ENCODE data around the gene TAF4. TPM values are rescaled to one million over a fixed set of nuclear protein-coding genes. Genes with fewer than 3 reads are reported as not detected.
A peak's percentile ranks its signal among the peaks of the same experiment; 100 is the strongest.

Gene TAF4
- total and polyA plus RNA-seq, 2 of the 13 experiments (the other 11 are each of a cell fraction or from before 2014, with no cell fraction given), result 5.9 to 12.0 TPM

DNA sequence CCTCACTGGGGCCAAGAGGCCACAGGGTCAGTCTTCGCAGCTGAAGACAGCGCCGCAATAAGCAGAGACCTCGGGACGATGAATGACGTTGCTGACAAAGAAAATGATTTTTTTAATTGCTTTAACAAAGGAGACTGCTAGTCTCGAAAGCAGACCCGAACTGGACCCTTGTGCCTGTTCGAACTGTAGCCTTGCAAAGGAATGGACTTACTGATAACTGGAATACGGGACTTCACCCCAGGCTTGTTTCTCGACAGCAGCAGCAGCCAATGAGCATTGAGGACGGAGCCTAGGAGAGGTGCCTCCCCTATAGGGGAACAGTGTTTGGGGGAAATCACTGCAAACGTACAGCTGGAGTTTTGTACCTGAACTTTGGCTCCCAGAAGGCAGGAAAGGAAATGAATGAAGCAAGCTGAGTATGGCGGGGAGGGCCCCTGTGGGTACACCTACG lies 1.3 kb upstream of the TAF4 start (continued):
- TF ChIP-seq, protein P1, sequence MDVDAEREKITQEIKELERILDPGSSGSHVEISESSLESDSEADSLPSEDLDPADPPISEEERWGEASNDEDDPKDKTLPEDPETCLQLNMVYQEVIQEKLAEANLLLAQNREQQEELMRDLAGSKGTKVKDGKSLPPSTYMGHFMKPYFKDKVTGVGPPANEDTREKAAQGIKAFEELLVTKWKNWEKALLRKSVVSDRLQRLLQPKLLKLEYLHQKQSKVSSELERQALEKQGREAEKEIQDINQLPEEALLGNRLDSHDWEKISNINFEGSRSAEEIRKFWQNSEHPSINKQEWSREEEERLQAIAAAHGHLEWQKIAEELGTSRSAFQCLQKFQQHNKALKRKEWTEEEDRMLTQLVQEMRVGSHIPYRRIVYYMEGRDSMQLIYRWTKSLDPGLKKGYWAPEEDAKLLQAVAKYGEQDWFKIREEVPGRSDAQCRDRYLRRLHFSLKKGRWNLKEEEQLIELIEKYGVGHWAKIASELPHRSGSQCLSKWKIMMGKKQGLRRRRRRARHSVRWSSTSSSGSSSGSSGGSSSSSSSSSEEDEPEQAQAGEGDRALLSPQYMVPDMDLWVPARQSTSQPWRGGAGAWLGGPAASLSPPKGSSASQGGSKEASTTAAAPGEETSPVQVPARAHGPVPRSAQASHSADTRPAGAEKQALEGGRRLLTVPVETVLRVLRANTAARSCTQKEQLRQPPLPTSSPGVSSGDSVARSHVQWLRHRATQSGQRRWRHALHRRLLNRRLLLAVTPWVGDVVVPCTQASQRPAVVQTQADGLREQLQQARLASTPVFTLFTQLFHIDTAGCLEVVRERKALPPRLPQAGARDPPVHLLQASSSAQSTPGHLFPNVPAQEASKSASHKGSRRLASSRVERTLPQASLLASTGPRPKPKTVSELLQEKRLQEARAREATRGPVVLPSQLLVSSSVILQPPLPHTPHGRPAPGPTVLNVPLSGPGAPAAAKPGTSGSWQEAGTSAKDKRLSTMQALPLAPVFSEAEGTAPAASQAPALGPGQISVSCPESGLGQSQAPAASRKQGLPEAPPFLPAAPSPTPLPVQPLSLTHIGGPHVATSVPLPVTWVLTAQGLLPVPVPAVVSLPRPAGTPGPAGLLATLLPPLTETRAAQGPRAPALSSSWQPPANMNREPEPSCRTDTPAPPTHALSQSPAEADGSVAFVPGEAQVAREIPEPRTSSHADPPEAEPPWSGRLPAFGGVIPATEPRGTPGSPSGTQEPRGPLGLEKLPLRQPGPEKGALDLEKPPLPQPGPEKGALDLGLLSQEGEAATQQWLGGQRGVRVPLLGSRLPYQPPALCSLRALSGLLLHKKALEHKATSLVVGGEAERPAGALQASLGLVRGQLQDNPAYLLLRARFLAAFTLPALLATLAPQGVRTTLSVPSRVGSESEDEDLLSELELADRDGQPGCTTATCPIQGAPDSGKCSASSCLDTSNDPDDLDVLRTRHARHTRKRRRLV (CRISPR knock-in tag; IDR thresholded peaks at IDR 0.05), result no peak
- no peak for TF ChIP-seq ZFP62 (CRISPR knock-in tag; IDR thresholded peaks at IDR 0.05)
- no peak for TF ChIP-seq AGO1 (IDR thresholded peaks at IDR 0.05; ENCODE audit: low read depth, low read length, poor library complexity, severe bottlenecking)
- TF ChIP-seq DNMT3B (CRISPR knock-in tag; conservative IDR thresholded peaks at IDR 0.05), result no peak
- TF ChIP-seq ZNF788 (CRISPR knock-in tag; IDR thresholded peaks at IDR 0.05; ENCODE audit: borderline replicate concordance), result peak; percentile 60; the same call in 1 of the 2 replicates
- peak; percentile 79 for TF ChIP-seq KAT8 (CRISPR knock-in tag; IDR thresholded peaks at IDR 0.05)
- TF ChIP-seq, protein P2, sequence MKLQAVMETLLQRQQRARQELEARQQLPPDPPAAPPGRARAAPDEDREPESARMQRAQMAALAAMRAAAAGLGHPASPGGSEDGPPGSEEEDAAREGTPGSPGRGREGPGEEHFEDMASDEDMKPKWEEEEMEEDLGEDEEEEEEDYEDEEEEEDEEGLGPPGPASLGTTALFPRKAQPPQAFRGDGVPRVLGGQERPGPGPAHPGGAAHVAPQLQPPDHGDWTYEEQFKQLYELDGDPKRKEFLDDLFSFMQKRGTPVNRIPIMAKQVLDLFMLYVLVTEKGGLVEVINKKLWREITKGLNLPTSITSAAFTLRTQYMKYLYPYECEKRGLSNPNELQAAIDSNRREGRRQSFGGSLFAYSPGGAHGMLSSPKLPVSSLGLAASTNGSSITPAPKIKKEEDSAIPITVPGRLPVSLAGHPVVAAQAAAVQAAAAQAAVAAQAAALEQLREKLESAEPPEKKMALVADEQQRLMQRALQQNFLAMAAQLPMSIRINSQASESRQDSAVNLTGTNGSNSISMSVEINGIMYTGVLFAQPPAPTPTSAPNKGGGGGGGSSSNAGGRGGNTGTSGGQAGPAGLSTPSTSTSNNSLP (IDR thresholded peaks at IDR 0.05; ENCODE audit: low read depth, low read length), result peak; percentile 45; the same call in 1 of the 2 replicates
- TF ChIP-seq SP4 (CRISPR knock-in tag; IDR thresholded peaks at IDR 0.05), result peak; percentile 49
- TF ChIP-seq ZFP36L2 (CRISPR knock-in tag; IDR thresholded peaks at IDR 0.05), result no peak
- TF ChIP-seq, protein P3, sequence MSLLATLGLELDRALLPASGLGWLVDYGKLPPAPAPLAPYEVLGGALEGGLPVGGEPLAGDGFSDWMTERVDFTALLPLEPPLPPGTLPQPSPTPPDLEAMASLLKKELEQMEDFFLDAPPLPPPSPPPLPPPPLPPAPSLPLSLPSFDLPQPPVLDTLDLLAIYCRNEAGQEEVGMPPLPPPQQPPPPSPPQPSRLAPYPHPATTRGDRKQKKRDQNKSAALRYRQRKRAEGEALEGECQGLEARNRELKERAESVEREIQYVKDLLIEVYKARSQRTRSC (CRISPR knock-in tag; IDR thresholded peaks at IDR 0.05; ENCODE audit: low read depth), result no peak
- TF ChIP-seq NR2F2 (IDR thresholded peaks at IDR 0.05; ENCODE audit: borderline replicate concordance, low read depth), result peak; percentile 24; the same call in 1 of the 2 replicates
- TF ChIP-seq, protein P4, sequence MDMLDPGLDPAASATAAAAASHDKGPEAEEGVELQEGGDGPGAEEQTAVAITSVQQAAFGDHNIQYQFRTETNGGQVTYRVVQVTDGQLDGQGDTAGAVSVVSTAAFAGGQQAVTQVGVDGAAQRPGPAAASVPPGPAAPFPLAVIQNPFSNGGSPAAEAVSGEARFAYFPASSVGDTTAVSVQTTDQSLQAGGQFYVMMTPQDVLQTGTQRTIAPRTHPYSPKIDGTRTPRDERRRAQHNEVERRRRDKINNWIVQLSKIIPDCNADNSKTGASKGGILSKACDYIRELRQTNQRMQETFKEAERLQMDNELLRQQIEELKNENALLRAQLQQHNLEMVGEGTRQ (IDR thresholded peaks at IDR 0.05; ENCODE audit: low read depth, low read length), result no peak
- TF ChIP-seq, protein P4 (CRISPR knock-in tag; IDR thresholded peaks at IDR 0.05; ENCODE audit: borderline replicate concordance), result no peak; the same call in 1 of the 2 replicates
- TF ChIP-seq IKZF1 (IDR thresholded peaks at IDR 0.05), result no peak
- TF ChIP-seq, protein P5, sequence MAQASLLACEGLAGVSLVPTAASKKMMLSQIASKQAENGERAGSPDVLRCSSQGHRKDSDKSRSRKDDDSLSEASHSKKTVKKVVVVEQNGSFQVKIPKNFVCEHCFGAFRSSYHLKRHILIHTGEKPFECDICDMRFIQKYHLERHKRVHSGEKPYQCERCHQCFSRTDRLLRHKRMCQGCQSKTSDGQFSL (CRISPR knock-in tag; IDR thresholded peaks at IDR 0.05), result no peak; the same call in 1 of the 2 replicates
- TF ChIP-seq, protein P6, sequence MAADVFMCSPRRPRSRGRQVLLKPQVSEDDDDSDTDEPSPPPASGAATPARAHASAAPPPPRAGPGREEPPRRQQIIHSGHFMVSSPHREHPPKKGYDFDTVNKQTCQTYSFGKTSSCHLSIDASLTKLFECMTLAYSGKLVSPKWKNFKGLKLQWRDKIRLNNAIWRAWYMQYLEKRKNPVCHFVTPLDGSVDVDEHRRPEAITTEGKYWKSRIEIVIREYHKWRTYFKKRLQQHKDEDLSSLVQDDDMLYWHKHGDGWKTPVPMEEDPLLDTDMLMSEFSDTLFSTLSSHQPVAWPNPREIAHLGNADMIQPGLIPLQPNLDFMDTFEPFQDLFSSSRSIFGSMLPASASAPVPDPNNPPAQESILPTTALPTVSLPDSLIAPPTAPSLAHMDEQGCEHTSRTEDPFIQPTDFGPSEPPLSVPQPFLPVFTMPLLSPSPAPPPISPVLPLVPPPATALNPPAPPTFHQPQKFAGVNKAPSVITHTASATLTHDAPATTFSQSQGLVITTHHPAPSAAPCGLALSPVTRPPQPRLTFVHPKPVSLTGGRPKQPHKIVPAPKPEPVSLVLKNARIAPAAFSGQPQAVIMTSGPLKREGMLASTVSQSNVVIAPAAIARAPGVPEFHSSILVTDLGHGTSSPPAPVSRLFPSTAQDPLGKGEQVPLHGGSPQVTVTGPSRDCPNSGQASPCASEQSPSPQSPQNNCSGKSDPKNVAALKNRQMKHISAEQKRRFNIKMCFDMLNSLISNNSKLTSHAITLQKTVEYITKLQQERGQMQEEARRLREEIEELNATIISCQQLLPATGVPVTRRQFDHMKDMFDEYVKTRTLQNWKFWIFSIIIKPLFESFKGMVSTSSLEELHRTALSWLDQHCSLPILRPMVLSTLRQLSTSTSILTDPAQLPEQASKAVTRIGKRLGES (CRISPR knock-in tag; IDR thresholded peaks at IDR 0.05; ENCODE audit: borderline replicate concordance), result 0 out of 2 replicates have a peak, but pooled peaks have one; percentile 46
- peak; percentile 66 for TF ChIP-seq SALL1 (CRISPR knock-in tag; IDR thresholded peaks at IDR 0.05)

Measured in HepG2 (cell line).